HG03039 (cell line): ENCODE measurements around the gene CTNND2.

ENCODE experiments used
- ATAC-seq: cut with Tn5 transposase; IDR thresholded peaks from one replicate; pipeline ENCODE4 v1.9.1; 2021; ENCODE audit warnings: mild to moderate bottlenecking, moderate library complexity; ENCODE audit not compliant: unreplicated experiment

Gene CTNND2

DNA sequence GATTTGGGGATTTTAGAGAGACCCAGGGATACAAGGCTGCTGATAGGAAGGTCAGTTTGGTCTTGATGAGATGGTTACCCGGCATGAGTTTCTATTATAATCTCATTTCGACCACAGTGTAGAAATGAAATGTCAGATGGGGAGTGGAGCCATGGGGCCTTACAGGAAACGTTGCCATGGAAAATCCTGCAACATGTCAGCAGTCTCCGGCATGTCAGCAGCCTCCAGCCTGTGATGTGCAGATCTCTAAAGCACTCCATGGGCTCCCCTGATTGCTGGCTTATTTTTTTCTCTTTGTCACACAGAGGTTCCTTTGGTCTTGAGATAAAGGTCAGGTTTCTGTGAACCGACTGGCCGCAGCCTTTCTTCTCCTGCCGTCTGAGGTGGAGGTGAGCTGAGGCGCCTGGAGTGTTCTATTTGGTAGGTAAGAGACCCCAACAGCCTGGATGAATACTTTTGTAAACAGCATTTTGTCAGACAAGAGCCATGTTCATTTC is 934.5 kb downstream of the CTNND2 start:
- ATAC-seq = no peak

GRCh38 chr5:10964806-10965205 is 939.4 kb downstream of the CTNND2 start:
- no peak for ATAC-seq

DNA sequence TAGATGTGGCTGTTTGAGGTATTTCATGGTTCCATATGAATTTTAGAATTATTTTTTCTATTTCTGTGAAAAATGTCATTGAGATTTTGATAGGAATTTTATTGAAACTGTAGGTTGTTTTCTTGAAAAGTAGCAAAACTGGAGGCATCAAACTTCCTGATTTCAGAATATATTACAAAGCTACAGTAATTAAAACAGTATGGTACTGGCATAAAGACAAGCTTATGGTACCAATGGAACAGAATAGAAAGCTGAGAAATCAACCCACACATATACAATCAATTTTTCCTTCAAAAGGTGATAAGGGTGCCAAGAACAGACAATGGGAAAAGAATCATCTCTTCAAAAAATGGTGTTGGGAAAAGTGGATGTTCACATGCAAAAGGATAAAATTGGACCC is 945.5 kb downstream of the CTNND2 start:
- ATAC-seq = no peak

DNA sequence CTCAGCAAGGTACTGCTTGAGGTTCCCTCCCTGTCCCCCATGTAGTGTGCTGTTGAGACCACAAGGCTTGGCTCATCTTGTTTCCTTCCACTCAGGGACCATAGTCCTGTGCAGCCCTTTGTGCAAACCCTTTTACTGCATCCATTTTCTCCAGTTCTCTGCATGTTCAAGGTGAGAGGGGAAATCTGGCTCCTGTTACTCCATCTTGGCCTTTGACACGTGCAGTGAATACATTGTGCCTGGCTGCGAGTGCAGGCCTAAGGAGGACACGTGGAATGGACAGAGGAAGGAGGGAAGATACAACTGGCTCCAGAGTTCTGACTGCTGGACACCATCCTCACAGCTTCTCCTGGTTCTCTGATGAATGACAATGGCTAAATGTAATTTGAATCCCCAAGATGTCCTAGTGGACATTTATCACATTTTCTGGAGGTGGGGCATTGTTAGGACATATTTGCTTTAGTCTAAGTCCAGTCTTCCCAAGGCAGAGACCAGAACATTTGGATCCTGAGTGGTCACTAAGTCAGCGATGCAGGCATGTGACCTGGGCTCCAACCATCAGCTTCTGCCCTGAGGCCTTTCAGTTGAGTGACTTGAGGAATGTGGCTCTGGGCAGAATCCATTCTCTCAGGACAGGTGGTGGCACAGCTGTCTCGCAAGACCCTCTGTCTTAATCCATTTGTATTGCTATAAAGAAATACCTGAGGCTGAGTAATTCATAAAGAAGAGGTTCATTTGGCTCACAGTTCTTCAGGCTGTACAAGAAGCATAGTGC is 954.2 kb downstream of the CTNND2 start:
- no peak for ATAC-seq

DNA sequence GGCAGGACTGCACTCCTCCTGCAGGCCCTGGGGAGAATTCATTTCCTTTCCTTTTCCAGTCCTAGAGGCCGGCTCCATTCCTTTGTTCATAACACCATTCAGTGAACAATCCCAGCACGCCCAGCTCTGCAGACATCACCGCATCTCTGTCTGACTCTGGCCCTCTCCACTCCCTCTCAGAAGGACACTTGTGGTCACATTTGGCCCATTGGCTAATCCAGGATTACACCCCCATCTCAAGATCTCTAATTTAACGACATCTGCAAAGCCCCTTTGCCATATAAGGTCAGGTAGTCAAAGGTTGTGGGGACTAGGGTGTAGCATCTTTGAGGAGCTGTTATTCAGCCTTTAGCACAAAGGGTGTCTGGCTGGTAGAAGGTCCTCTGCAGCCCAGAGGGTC is 958.2 kb downstream of the CTNND2 start:
- no peak for ATAC-seq

DNA sequence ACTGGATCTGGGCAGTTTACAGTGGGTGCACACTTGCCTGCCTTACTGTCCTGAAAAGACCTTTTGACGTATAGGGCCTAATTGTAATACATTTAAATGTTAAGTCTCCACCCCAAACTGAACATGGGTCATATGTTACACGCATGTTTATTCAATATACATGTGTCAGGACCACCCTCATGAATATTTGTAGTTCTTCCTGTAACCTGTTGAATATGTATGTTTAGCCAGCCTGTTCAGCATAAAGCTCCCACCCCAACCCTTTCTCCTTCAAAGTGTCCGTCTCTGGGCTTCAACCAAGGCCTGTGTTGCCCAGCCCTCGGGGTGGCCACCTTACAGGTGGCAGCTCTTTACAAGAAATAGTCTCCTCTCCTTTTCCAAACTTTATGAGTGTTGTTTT is 962.3 kb downstream of the CTNND2 start:
- no peak for ATAC-seq

- no peak for ATAC-seq
Observed at GRCh38 chr5:10936081-10936855, 968.0 kb downstream of the CTNND2 start.

- ATAC-seq = no peak
Observed at GRCh38 chr5:10935536-10935935, 968.7 kb downstream of the CTNND2 start.

DNA sequence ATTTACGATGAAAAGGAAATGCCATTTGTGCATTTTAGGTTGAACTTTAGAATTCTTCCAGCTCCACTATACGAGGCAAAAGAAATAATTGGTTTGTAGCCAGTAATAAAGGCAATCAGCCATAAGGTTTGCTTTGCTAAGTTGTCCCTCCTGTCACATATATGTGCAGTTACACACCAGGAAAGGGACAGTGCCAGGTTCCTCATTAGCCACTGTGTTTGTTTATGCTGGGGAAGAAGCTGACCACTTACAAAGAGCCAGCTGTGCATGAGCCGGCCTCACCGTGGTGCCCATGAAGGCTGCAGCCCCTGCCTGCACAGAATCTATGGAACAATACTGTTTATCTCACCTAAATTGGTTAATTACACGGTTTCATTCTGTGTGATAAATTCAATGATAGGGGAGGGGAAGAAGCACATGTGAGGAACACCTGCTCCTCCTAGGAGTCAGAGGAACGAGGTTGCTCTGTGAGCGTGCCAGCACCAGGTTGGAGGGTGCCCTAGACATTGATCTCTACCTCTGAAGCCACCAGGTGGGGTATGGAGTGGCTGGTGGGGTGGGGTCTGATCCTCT is 969.4 kb downstream of the CTNND2 start:
- ATAC-seq = no peak

- no peak for ATAC-seq
Observed at GRCh38 chr5:10933121-10933520, 971.1 kb downstream of the CTNND2 start.

GRCh38 chr5:10932426-10932825 is 971.8 kb downstream of the CTNND2 start:
- no peak for ATAC-seq

GRCh38 chr5:10927608-10928007 is 976.6 kb downstream of the CTNND2 start:
- ATAC-seq = no peak

GRCh38 chr5:10923310-10923709 is 980.9 kb downstream of the CTNND2 start:
- no peak for ATAC-seq
